Measurements from ENCODE around the gene MSRB1.
A peak's percentile ranks its signal among the peaks of the same experiment; 100 is the strongest.
"Not testable (repeated sequence)": the region's sequence is repeated elsewhere in the genome, so short reads cannot be mapped to it uniquely, and the experiment has no call there.

The MSRB1 gene

GRCh38 chr16:1960665-1961630 is 17.9 kb upstream of the MSRB1 start:
- DNase-seq = peak in 1 of 2 experiments; percentile 48

DNA sequence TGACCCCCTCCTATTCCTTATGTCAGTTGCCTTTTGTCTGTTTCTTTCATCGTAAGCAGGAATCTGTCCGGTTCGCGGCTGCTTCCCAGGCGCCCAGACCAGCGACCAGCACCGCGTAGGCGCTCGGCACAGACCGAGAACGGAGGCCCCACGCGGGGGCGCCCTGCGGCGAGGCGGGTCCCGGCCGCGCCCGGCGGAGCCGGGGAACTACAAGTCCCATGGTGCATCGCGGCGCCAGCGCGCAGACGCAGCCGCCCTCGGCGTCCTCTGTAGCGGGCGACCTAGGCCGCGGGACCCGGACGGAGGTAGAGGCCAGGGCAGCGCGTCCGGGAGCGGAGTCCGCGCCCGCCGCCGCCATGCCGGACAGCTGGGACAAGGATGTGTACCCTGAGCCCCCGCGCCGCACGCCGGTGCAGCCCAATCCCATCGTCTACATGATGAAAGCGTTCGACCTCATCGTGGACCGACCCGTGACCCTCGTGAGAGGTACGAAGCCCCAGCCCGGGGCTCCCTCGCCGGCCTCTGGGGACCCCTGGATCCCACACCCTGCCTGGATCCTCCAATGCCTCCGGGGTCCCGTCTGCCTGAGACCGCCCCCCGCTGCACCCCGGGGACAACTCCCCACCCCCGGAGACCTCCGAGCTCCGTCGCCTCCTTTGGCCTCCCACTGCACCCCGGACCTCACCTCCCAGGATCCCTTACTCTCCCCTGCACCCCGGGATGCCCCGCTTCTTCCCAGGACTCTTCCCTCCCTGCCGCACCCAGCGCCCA is 16.5 kb upstream of the MSRB1 start, which contains the start of gene NDUFB10:
TSS of gene NDUFB10 (plus strand) at position 270 of the 771 bp plus-strand sequence. CDS start at position 357, 87 bp downstream.
- peak; percentile 50 to 72 for DNase-seq

DNA sequence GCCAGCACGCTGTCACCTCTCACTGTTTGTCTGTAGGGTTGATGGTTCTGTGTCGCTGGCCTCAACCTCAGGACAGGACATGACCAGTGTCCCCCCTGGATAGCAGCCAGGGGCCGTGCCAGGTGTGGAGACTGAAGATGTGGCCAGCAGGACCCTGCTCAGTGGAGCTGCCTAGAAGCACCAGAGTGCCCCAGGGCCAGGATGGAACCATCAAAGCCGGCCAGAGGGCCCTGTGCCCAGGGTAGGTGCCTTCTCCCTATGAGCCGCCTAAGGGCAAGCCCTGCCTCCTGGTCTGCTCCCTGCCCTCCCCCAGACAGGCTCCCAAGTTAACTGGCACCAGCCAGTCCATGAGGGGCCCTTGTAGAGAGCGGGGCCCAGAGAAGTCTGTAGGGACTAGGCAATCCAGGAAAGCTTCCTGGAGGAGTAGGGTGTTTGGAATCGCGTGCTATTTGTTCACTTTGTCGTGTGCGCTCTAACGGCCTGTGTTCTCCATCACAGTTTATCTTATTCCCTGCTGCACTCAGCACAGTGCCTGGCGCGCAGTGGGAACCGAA is 15.8 kb upstream of the MSRB1 start:
- DNase-seq = no peak

DNA sequence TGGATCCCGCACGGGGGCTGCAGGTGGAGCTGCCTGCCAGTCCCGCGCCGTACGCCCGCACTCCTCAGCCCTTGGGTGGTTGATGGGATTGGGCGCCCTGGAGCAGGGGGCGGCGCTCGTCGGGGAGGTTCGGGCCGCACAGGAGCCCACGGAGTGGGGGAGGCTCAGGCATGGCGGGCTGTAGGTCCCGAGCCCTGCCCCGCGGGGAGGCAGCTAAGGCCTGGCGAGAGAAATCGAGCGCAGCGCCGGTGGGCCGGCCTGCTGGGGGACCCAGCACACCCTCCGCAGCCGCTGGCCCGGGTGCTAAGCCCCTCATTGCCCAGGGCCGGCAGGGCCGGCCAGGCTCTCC is 15.1 kb upstream of the MSRB1 start:
- DNase-seq = not testable (repeated sequence)

- DNase-seq = not testable (repeated sequence)
These were observed 14.6 kb upstream of the MSRB1 start for GRCh38 chr16:1957434-1958142.

GRCh38 chr16:1953734-1954133 is 10.7 kb upstream of the MSRB1 start:
- no peak for DNase-seq

- no peak for DNase-seq
These were observed 7.6 kb upstream of the MSRB1 start for GRCh38 chr16:1950559-1950958.

GRCh38 chr16:1950047-1950446 is 7.0 kb upstream of the MSRB1 start:
- DNase-seq = no peak

- no peak for DNase-seq
These were observed 6.5 kb upstream of the MSRB1 start for GRCh38 chr16:1949507-1949906.

- no peak for DNase-seq
These were observed 4.3 kb upstream of the MSRB1 start for GRCh38 chr16:1947369-1947670.

DNA sequence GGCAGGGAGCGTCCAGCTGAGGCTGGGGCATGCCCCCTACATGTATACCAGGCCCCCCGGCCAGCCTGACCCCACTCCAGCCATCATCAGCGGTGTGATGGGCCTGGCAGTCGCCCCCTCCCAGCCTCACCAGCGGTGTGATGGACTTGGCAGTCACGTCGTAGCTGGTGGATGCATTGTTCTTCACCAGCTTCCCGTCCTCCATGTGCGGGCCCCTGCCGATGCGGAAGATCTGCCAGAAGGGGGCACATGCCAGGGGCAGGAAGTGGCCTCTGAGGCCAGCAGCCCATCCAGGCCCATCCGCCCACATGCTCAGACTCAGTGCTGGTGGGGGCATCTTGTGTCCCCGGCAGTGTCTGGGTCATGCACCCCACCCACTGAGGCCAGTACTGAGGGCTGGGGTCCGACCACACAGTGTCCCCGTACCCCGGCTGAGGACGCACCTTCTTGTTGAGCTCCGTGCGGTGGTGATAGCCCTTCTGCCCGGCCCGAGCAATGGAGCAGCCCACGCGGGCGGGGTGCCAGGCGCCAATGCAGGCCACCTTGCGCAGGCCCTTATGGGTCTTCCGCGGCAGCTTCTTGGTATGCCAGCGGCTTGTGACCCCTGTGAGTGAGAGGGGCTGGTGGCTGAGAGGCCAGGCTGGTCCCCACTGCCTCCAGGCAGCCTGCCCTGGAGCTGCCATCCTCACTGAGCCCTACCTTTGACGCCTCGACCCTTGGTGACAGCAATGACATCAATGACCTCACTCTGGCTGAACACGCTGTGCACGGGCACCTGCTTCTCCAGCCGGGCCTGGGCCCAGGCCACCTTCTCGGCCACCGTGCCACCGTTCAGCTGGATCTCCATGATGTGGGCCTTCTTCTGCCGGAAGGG is 3.7 kb upstream of the MSRB1 start:
- DNase-seq = no peak

DNA sequence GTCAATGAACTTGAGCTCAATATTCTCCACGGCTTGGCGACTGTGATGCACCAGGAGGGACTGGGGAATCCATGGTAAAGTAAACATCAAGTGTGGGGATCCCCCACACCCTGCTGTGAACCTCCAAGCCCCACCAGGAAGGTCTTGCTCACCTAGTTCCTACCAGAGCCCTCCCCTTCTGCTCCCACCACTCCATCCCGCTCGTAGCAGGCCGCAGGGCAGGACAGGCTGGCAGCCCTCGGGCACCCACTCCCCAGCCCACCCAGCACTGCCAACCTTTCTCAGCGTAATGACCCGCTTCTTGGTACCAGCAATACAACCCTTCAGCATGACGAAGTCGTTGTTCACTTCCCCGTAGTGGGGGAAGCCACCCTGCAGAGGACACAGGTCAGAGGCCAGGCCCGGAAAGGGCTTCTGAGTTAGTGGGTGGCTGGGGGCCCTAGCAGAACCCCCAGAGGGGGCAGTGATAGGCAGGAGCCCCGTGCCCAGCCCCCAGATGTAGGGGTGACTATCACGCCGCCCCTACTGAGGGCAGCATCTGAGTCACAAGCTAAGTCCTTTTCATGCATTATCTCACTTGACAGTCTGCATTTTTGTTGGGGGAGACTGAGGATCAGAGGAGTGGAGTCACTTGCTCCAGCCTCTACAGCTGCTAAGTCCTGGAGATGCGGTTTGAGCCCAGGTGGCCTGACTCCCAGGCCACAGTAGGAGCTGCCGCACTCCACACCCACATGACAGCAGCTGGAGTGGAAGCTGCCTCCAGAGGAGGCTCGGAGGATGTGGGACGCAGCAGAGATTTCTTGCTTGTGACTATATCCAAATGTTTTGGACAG is 2.8 kb upstream of the MSRB1 start:
- DNase-seq = no peak

GRCh38 chr16:1944612-1945199 is 1.7 kb upstream of the MSRB1 start:
- no peak for DNase-seq

DNA sequence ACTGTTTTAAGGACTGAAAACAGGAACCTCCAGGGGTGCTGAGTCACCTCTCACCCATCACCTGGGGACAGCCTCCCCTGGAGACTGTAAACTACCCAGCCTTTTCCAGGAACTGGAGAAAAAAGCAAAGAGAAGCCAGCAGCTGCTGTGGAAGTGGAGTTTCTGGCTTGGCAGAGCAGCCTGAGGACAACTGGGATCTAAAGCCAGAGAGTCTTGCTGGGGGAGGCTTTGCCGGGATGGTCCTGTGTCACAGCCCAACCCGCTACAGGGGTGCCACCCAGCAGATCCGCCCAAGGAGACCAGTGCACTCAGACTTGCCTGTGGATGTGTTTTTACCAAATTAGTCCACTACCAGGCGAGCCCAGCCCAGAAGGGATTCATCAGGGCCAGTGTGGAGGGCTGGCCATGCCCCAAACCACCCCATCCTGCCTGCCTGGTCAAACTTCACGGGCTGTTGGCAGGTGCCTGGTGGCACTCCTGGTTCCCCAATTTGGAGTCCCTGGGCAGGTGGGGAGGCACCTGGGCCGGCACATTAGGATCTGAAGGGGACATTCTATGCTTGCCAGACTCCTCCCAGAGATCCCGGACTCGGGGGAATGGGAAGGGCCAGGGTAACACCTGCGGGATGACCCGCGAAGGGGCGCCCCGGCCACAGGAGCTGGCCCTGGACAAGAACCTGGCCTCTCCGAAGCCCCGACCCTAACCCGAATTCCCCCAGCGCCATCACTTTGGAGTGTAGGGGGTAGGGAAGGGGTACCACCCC is 771 bp downstream of the MSRB1 start:
- no peak for DNase-seq

DNA sequence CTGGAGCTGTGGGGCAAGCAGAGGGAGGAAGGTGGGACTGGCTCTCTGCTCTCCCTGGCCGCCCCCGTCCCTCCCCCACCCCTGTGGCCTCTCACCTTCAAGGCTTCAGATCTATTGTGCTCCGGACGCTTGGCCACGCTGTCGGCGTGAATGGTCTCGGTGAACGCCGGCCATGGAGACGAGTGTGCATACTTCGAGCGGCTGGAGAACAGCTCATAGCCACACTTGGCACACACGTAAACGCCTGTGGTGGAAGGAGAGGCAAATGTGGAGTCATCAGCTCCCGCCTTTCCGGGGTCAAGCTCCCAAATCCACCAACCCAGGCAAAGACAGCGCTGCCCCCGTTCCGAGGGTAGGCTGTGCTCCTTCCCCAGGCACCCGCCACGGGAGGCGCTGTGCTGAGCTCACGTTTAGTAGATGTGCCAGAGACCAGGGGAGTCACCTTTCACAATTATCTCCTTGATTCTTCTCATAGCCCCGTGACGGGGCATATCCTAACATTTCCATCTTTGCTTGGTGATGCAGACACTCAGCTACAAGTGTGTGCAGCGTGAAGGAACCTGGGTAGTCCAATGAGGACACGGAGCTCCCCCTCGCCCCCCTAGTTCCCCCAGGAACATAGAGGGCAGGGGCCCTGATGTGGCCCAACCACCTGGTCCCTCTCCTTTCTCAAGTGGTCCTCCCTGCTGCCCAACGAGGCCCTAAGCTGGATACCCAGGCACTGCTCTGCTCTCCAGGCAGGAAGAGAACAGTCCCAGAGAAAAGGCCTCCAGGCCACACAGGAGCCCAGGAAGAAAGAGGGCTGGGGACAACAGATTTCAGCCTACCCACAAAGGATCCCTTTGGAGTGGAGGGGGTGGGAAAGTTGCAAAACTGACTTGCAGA is 1.6 kb downstream of the MSRB1 start:
- DNase-seq = no peak

GRCh38 chr16:1940273-1941161 is 2.5 kb downstream of the MSRB1 start:
- no peak for DNase-seq

DNA sequence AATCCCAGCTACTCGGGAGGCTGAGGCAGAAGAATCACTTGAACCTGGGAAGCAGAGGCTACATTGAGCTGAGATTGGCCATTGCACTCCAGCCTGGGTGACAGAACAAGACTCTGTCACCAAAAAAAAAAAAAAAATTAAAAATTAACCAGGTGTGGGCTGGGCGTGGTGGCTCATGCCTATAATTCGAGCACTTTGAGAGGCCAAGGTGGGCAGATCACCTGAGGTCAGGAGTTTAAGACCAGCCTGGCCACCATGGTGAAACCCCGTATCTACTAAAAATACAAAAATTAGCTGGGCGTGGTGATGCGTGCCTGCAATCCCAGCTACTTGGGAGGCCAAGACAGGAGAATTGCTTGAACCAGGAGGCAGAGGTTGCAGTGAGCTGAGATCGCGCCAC is 3.2 kb downstream of the MSRB1 start:
- not testable (repeated sequence) for DNase-seq

DNA sequence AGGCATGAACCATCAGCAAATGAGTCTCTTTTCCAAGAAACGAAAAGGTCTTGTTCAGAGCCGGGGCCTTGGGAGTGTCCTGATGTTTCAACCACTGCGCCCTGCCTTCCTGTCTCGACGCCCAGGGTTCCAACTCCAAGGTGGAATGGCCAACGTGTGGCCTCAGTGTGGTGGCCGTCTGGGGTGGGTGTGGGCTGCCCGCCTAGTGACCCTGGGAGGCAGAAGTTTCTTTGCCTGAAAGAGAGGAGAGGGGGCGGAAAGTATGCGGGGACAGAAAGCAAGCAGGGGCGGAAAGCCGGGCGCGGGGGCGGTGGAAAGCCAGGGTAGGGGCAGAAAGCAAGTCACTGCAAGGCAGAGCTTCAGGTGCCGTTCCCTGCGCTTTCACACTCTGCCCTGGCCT is 4.1 kb downstream of the MSRB1 start:
- DNase-seq = no peak
